ENCODE results near the gene SYT9.

DNA sequence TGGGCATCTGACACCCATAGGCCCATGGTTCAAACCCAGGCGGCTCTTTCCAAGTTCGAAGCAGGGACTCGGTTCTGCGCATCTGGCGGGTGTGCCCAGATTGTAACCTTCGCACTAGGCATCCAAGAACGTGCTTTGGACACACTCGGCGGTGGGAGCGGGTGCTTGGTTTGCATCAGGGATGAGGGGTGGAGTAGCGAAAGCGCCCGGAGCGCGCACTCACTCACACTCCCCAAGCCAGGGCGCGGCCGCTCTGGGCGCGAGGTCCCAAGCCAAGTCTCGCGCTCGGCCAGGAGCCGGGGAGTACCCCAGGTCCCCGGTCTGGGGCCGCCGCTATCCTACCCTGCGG is 243 bp upstream of the SYT9 start:
- TF ChIP-seq, protein P1, sequence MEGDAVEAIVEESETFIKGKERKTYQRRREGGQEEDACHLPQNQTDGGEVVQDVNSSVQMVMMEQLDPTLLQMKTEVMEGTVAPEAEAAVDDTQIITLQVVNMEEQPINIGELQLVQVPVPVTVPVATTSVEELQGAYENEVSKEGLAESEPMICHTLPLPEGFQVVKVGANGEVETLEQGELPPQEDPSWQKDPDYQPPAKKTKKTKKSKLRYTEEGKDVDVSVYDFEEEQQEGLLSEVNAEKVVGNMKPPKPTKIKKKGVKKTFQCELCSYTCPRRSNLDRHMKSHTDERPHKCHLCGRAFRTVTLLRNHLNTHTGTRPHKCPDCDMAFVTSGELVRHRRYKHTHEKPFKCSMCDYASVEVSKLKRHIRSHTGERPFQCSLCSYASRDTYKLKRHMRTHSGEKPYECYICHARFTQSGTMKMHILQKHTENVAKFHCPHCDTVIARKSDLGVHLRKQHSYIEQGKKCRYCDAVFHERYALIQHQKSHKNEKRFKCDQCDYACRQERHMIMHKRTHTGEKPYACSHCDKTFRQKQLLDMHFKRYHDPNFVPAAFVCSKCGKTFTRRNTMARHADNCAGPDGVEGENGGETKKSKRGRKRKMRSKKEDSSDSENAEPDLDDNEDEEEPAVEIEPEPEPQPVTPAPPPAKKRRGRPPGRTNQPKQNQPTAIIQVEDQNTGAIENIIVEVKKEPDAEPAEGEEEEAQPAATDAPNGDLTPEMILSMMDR (conservative IDR thresholded peaks at IDR 0.05), result no peak
- TF ChIP-seq EZH2 (IDR thresholded peaks at IDR 0.05; ENCODE audit: low read depth), result no peak
